Small intestine (tissue), 7 donors: ENCODE data around the gene ALOX12. TPM values are rescaled to one million over a fixed set of nuclear protein-coding genes. Genes with fewer than 3 reads are reported as not detected.

Experiments used
- DNase-seq, 2 donors: peaks; one replicate each; pipeline versions ENCODE4 v3.0.0 to v3.0.0-alpha.2; 2013
- FAIRE-seq: peaks from 2 replicates; lab custom pipeline; 2012; peaks lifted over from hg19 to GRCh38; lab: Jason Lieb, UNC
- H3K27ac ChIP-seq, 3 donors: one replicate each; pipeline ENCODE4 v1.5.1; 2013; ENCODE audit warnings: low read length in 2 of 3, mild to moderate bottlenecking in 2 of 3, control low read depth in 1 of 3, inconsistent platforms in 1 of 3, low read depth in 1 of 3, moderate library complexity in 1 of 3
- H3K27me3 ChIP-seq, 3 donors: one replicate each; pipeline ENCODE4 v1.6.1; 2013; ENCODE audit warnings: low read length in 3 of 3, inconsistent platforms in 1 of 3; ENCODE audit not compliant: control insufficient read depth in 3 of 3, insufficient read depth in 3 of 3
- H3K36me3 ChIP-seq, 3 donors: one replicate each; pipeline ENCODE4 v1.6.1; 2013; ENCODE audit warnings: low read length in 3 of 3, inconsistent platforms in 1 of 3, low read depth in 1 of 3, mild to moderate bottlenecking in 1 of 3, moderate library complexity in 1 of 3; ENCODE audit not compliant: control insufficient read depth in 3 of 3, insufficient read depth in 2 of 3
- H3K4me1 ChIP-seq, 3 donors: one replicate each; pipeline ENCODE4 v1.6.1; 2013; ENCODE audit warnings: low read length in 2 of 3, inconsistent platforms in 1 of 3, low read depth in 1 of 3, mild to moderate bottlenecking in 1 of 3, moderate library complexity in 1 of 3; ENCODE audit not compliant: control insufficient read depth in 3 of 3, insufficient read depth in 2 of 3
- H3K4me3 ChIP-seq, 3 donors: one replicate each; pipeline ENCODE4 v1.5.1; 2013; ENCODE audit warnings: low read length in 3 of 3, control low read depth in 1 of 3, inconsistent platforms in 1 of 3, low read depth in 1 of 3, mild to moderate bottlenecking in 1 of 3, moderate library complexity in 1 of 3
- H3K9me3 ChIP-seq, 2 donors: one replicate each; pipeline ENCODE4 v1.6.1; 2013; ENCODE audit warnings: low read depth in 1 of 2, low read length in 1 of 2; ENCODE audit not compliant: control insufficient read depth in 2 of 2, insufficient read depth in 1 of 2
- WGBS, 3 donors: extraction: QIAGEN DNeasy Blood & Tissue Kit; methylation state at CpG; one replicate each; pipeline ENCODE4 v1.1.7; 2013; 5-methylcytosine and 5-hydroxymethylcytosine counted together
- polyA plus RNA-seq, 4 donors: library from polyadenylated mRNA; stranded (reverse) in 3 of 4; unstranded in 1 of 4; fragments of 200-250 nt in 3 of 4; fragments of 120-200 nt in 1 of 4; gene quantifications; one replicate each; pipeline versions ENCODE4 v1.2.1 to v1.2.3, GENCODE V29; 2013
- donor health status: healthy with polysubstance abuse.
- donor health status: control.
- donor health status: control.
- donor health status: Bipolar disorder and iron deficiency.
- donor health status: healthy.

ALOX12 gene
- polyA plus RNA-seq, 4 donors: 0.04 to 1.2 TPM; not detected in 2

GRCh38 chr17:7004398-7005253 lies 8.8 kb downstream of the ALOX12 start:
- Histone ChIP-seq H3K27ac (no peak overlapping the region), H3K9me3 (no peaks in the 10 kb centered on the region), H3K36me3 (peaks cover 9 to 47% (median 18%) of the 10 kb centered on the region in 3 donors), H3K4me3 (no peak overlapping the region), H3K27me3 (no peaks in the 10 kb centered on the region), H3K4me1 (no peaks in the 10 kb centered on the region)
- no peak for FAIRE-seq
- peak; percentile 75 to 79 for DNase-seq
- WGBS, 3 donors: 85 to 93% (median 88%) methylated on average over 2 of the region's 2 CpGs

GRCh38 chr17:7005716-7006115 lies 9.9 kb downstream of the ALOX12 start:
- Histone ChIP-seq H3K4me3 (no peak overlapping the region), H3K27me3 (no peaks in the 10 kb centered on the region), H3K36me3 (peaks cover 10 to 43% (median 11%) of the 10 kb centered on the region in 3 donors), H3K27ac (no peak overlapping the region), H3K9me3 (no peaks in the 10 kb centered on the region), H3K4me1 (peaks cover 0 to under 1% (median 0%) of the 10 kb centered on the region in 3 donors)
- FAIRE-seq (no peak), DNase-seq (no peak)
- WGBS, 3 donors: 69 to 74% (median 72%) methylated on average over 6 to 7 of the region's 7 CpGs

- FAIRE-seq (no peak), DNase-seq (no peak)
- H3K36me3 ChIP-seq: peaks cover 2 to 34% (median 5%) of the 10 kb centered on the region in 3 donors
- 76 to 93% (median 84%) methylated on average over 2 of the region's 2 CpGs for WGBS, 3 donors
- no peaks in the 10 kb centered on the region for H3K27me3 ChIP-seq
- no peak overlapping the region for H3K27ac ChIP-seq
- H3K9me3 ChIP-seq: no peaks in the 10 kb centered on the region
- H3K4me1 ChIP-seq: peaks cover 0 to 5% (median 3%) of the 10 kb centered on the region in 3 donors
- H3K4me3 ChIP-seq: no peak overlapping the region
Measured at GRCh38 chr17:7007143-7007542, 11.3 kb downstream of the ALOX12 start.

GRCh38 chr17:7010523-7010922 lies 14.7 kb downstream of the ALOX12 start:
- H3K36me3 ChIP-seq: peaks cover 0 to 28% (median 2%) of the 10 kb centered on the region in 3 donors
- no peak for DNase-seq
- no peaks in the 10 kb centered on the region for H3K27me3 ChIP-seq
- H3K4me1 ChIP-seq: peaks cover 0 to 15% (median 6%) of the 10 kb centered on the region in 3 donors
- no peak overlapping the region for H3K4me3 ChIP-seq
- 88 to 95% (median 92%) methylated on average over 2 of the region's 2 CpGs for WGBS, 3 donors
- no peaks in the 10 kb centered on the region for H3K9me3 ChIP-seq
- no peak for FAIRE-seq
- H3K27ac ChIP-seq: no peak overlapping the region

GRCh38 chr17:7011415-7011814 lies 15.6 kb downstream of the ALOX12 start:
- WGBS, 3 donors: 15 to 42% (median 27%) methylated on average over 14 of the region's 14 CpGs
- Histone ChIP-seq H3K4me3 (peak overlapping the region in 2 of 3 donors; percentile 86 to 92), H3K27me3 (no peaks in the 10 kb centered on the region), H3K36me3 (peaks cover 0 to 27% (median 2%) of the 10 kb centered on the region in 3 donors), H3K27ac (peak overlapping the region in 1 of 3 donors; percentile 91), H3K4me1 (peaks cover 0 to 16% (median 6%) of the 10 kb centered on the region in 3 donors), H3K9me3 (no peaks in the 10 kb centered on the region)
- FAIRE-seq (no peak), DNase-seq (no peak)

- H3K4me1 ChIP-seq: peaks cover 0 to 16% (median 6%) of the 10 kb centered on the region in 3 donors
- peak overlapping the region; percentile 86 to 98 (median 92) for H3K4me3 ChIP-seq
- no peaks in the 10 kb centered on the region for H3K9me3 ChIP-seq
- H3K27ac ChIP-seq: peak overlapping the region; percentile 91 to 99 (median 98)
- FAIRE-seq (no peak), DNase-seq (no peak)
- 1% methylated on average over 6 of the region's 6 CpGs for WGBS, 3 donors
- H3K27me3 ChIP-seq: no peaks in the 10 kb centered on the region
- peaks cover 0 to 27% (median 2%) of the 10 kb centered on the region in 3 donors for H3K36me3 ChIP-seq
Measured at GRCh38 chr17:7011942-7012254, 16.0 kb downstream of the ALOX12 start.

- peak; percentile 97 to 98 for DNase-seq
- FAIRE-seq: no peak
- no peaks in the 10 kb centered on the region for H3K27me3 ChIP-seq
- H3K27ac ChIP-seq: peak overlapping the region; percentile 91 to 99 (median 98)
- peak overlapping the region; percentile 45 to 92 (median 86) for H3K4me3 ChIP-seq
- 0% methylated on average over 48 to 75 of the region's 75 CpGs for WGBS, 3 donors
- peaks cover 0 to 29% (median 2%) of the 10 kb centered on the region in 3 donors for H3K36me3 ChIP-seq
- peaks cover 0 to 16% (median 6%) of the 10 kb centered on the region in 3 donors for H3K4me1 ChIP-seq
- no peaks in the 10 kb centered on the region for H3K9me3 ChIP-seq
Measured at GRCh38 chr17:7014261-7014994, 18.6 kb downstream of the ALOX12 start.
